ENCODE data around the gene PLP2.

PLP2 gene

DNA sequence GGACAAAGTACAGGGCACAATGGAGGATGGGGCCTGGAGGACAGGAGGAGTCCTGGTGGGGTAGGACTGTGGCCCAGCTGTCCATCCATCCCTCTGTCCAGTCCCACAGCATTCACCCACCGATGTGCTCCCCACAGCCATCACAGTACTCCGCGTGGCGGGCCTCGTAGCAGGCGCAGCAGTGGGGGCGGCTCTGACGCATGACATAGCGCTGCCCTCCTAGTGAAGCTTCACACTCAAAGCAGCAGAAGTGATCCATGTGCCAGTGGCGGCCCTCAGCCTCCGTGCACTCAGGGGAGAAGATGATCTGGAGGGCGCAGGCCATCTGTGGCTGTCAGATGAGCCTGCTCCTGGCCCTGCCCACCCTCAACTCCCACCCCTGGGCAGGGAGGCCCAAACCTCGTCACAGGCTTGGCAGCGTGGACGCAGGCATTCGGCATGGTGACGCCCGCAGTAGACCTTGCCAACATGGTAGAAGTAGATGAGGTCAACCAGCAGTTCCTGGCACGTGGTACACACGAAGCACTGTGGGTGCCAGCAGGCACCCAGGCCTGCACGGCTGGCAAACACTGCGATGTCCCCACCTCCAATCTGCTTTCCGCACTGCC is 6.3 kb downstream of the PLP2 start:
- Histone ChIP-seq H3K9me2 (replicated peaks; ENCODE audit: low read depth, low read length) (no peaks in the 10 kb centered on the region), H3K9me3 (ENCODE audit: insufficient read depth, low read depth, low read length) (no peaks in the 10 kb centered on the region), H3K4me3 (ENCODE audit: low read length, poor library complexity, severe bottlenecking) (no peak overlapping the region), H3K27me3 (ENCODE audit: insufficient read depth, low read length, poor library complexity, severe bottlenecking) (no peaks in the 10 kb centered on the region), H3K9ac (ENCODE audit: low read depth, low read length, poor library complexity, severe bottlenecking) (no peak overlapping the region), H3K36me3 (ENCODE audit: insufficient read depth, low read length) (no peaks in the 10 kb centered on the region), H3K4me1 (ENCODE audit: insufficient read depth, low read length, poor library complexity, severe bottlenecking) (peaks cover 16% of the 10 kb centered on the region), H3K79me2 (ENCODE audit: insufficient read depth, low read length) (peaks cover 18% of the 10 kb centered on the region), H3F3A (ENCODE audit: low read depth) (no peaks in the 10 kb centered on the region), H3K4me2 (ENCODE audit: low read depth, low read length, poor library complexity, severe bottlenecking) (no peak overlapping the region), H2AFZ (ENCODE audit: low read length) (no peak overlapping the region), H4K20me1 (ENCODE audit: insufficient read depth, low read length, poor library complexity, severe bottlenecking) (peaks cover 11% of the 10 kb centered on the region)
- TF ChIP-seq EZH2phosphoT487 (IDR thresholded peaks at IDR 0.05; ENCODE audit: borderline replicate concordance): no peak
- no peak for TF ChIP-seq CTCF (conservative IDR thresholded peaks at IDR 0.05; ENCODE audit: low read length)

DNA sequence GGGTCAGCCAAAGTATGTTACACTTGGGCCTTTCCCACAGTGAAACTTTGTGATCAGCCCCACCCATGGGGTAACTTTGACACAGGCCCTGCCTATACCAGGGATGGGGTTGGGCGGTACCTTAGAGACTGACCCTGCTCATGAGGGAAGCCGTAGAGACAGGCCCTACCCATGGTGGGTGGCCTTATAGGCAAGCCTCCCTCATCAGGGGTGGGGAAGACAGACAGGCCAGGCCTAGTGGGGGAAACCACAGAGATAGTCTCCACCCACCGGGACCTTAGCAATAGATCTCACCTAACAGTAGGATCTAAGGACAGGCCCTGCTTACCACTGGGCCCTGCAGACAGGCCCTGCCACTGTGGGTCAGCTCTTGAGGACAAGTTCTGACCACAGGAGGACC is 6.8 kb downstream of the PLP2 start:
- H3F3A ChIP-seq (ENCODE audit: low read depth): no peaks in the 10 kb centered on the region
- peaks cover 5% of the 10 kb centered on the region for H4K20me1 ChIP-seq (ENCODE audit: insufficient read depth, low read length, poor library complexity, severe bottlenecking)
- no peaks in the 10 kb centered on the region for H3K27me3 ChIP-seq (ENCODE audit: insufficient read depth, low read length, poor library complexity, severe bottlenecking)
- H3K4me2 ChIP-seq (ENCODE audit: low read depth, low read length, poor library complexity, severe bottlenecking): no peak overlapping the region
- peaks cover 14% of the 10 kb centered on the region for H3K79me2 ChIP-seq (ENCODE audit: insufficient read depth, low read length)
- H3K36me3 ChIP-seq (ENCODE audit: insufficient read depth, low read length): no peaks in the 10 kb centered on the region
- H3K9ac ChIP-seq (ENCODE audit: low read depth, low read length, poor library complexity, severe bottlenecking): no peak overlapping the region
- no peaks in the 10 kb centered on the region for H3K9me3 ChIP-seq (ENCODE audit: insufficient read depth, low read depth, low read length)
- no peaks in the 10 kb centered on the region for H3K9me2 ChIP-seq (replicated peaks; ENCODE audit: low read depth, low read length)
- H3K4me3 ChIP-seq (ENCODE audit: low read length, poor library complexity, severe bottlenecking): no peak overlapping the region
- TF ChIP-seq EZH2phosphoT487 (IDR thresholded peaks at IDR 0.05; ENCODE audit: borderline replicate concordance): no peak
- TF ChIP-seq CTCF (conservative IDR thresholded peaks at IDR 0.05; ENCODE audit: low read length): no peak
- peaks cover 11% of the 10 kb centered on the region for H3K4me1 ChIP-seq (ENCODE audit: insufficient read depth, low read length, poor library complexity, severe bottlenecking)
- H2AFZ ChIP-seq (ENCODE audit: low read length): no peak overlapping the region

- no peaks in the 10 kb centered on the region for H3F3A ChIP-seq (ENCODE audit: low read depth)
- no peaks in the 10 kb centered on the region for H3K36me3 ChIP-seq (ENCODE audit: insufficient read depth, low read length)
- no peaks in the 10 kb centered on the region for H3K27me3 ChIP-seq (ENCODE audit: insufficient read depth, low read length, poor library complexity, severe bottlenecking)
- no peak overlapping the region for H3K4me3 ChIP-seq (ENCODE audit: low read length, poor library complexity, severe bottlenecking)
- H3K4me2 ChIP-seq (ENCODE audit: low read depth, low read length, poor library complexity, severe bottlenecking): no peak overlapping the region
- no peak for TF ChIP-seq EZH2phosphoT487 (IDR thresholded peaks at IDR 0.05; ENCODE audit: borderline replicate concordance)
- TF ChIP-seq CTCF (conservative IDR thresholded peaks at IDR 0.05; ENCODE audit: low read length): no peak
- H3K4me1 ChIP-seq (ENCODE audit: insufficient read depth, low read length, poor library complexity, severe bottlenecking): peaks cover 7% of the 10 kb centered on the region
- H3K9me3 ChIP-seq (ENCODE audit: insufficient read depth, low read depth, low read length): no peaks in the 10 kb centered on the region
- H4K20me1 ChIP-seq (ENCODE audit: insufficient read depth, low read length, poor library complexity, severe bottlenecking): peaks cover 4% of the 10 kb centered on the region
- H3K79me2 ChIP-seq (ENCODE audit: insufficient read depth, low read length): peaks cover 9% of the 10 kb centered on the region; the same call in 1 of the 2 replicates
- no peak overlapping the region for H3K9ac ChIP-seq (ENCODE audit: low read depth, low read length, poor library complexity, severe bottlenecking)
- H2AFZ ChIP-seq (ENCODE audit: low read length): no peak overlapping the region
- no peaks in the 10 kb centered on the region for H3K9me2 ChIP-seq (replicated peaks; ENCODE audit: low read depth, low read length)
Observed at GRCh38 chrX:49179358-49179757, 7.7 kb downstream of the PLP2 start.

Data from Loucy (cell line).